Skeletal muscle tissue (tissue), 4 donors: ENCODE results near the gene YBX3. TPM values are rescaled to one million over a fixed set of nuclear protein-coding genes. Genes with fewer than 3 reads are reported as not detected.

Experiments used
- H3K27ac ChIP-seq: one replicate; pipeline ENCODE4 v1.7.0; 2013; ENCODE audit warnings: mild to moderate bottlenecking, low read depth, low read length, inconsistent platforms
- H3K27me3 ChIP-seq, 3 donors: one replicate each; pipeline ENCODE4 v1.7.0; 2013; ENCODE audit warnings: low read length in 3 of 3; ENCODE audit not compliant: control insufficient read depth in 3 of 3, insufficient read depth in 3 of 3
- H3K36me3 ChIP-seq, 3 donors: one replicate each; pipeline ENCODE4 v1.7.0; 2013; ENCODE audit warnings: low read length in 3 of 3; ENCODE audit not compliant: control insufficient read depth in 3 of 3, insufficient read depth in 3 of 3
- H3K4me1 ChIP-seq, 3 donors: one replicate each; pipeline ENCODE4 v1.7.0; 2013; ENCODE audit warnings: low read length in 3 of 3, mild to moderate bottlenecking in 3 of 3; ENCODE audit not compliant: control insufficient read depth in 3 of 3, insufficient read depth in 3 of 3
- H3K4me3 ChIP-seq, 3 donors: one replicate each; pipeline ENCODE4 v1.7.0; 2013; ENCODE audit warnings: low read length in 3 of 3
- H3K9ac ChIP-seq, 3 donors: one replicate each; pipeline ENCODE4 v1.7.0; 2013; ENCODE audit warnings: low read length in 3 of 3, mild to moderate bottlenecking in 3 of 3, moderate library complexity in 2 of 3, low read depth in 1 of 3
- H3K9me3 ChIP-seq, 3 donors: one replicate each; pipeline ENCODE4 v1.7.0; 2013; ENCODE audit warnings: low read length in 3 of 3; ENCODE audit not compliant: control insufficient read depth in 3 of 3
- total RNA-seq: library from RNA; depleted of rRNA; stranded (reverse); fragments of >200 nt; gene quantifications from one replicate; pipeline ENCODE4 v1.2.3, GENCODE V29; 2014
- donor health status: Osteomylitis.

Gene YBX3
- total RNA-seq, 1 donor from 2014 or later, result 172 TPM

DNA sequence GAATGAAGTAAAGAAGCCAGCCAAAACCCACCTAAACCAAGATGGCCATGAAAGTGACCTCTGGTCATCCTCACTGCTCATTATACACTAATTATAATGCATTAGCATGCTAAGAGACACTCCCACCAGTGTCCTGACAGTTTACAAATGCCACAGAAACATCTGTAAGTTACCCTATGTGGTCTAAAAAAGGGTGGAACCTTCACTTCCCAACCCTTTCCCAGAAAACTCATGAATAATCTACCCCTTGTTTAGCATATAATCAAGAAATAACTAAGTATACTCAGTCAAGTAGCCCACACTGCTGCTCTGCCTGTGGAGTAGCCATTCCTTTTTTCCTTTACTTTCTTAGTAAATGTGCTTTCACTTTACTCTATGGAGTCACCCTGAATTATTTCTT lies 69.1 kb downstream of the YBX3 start:
- Histone ChIP-seq H3K27ac (no peak overlapping the region), H3K9ac (no peak overlapping the region), H3K4me3 (no peak overlapping the region), H3K36me3 (no peaks in the 10 kb centered on the region), H3K4me1 (no peaks in the 10 kb centered on the region), H3K9me3 (no peaks in the 10 kb centered on the region), H3K27me3 (no peaks in the 10 kb centered on the region)

- no peak overlapping the region for H3K27ac ChIP-seq
Measured at GRCh38 chr12:10652192-10652591, 70.9 kb downstream of the YBX3 start.

More at GRCh38 chr12:10652192-10652591, 70.9 kb downstream of the YBX3 start:
- Histone ChIP-seq H3K36me3 (no peaks in the 10 kb centered on the region), H3K4me3 (no peak overlapping the region), H3K9ac (no peak overlapping the region), H3K9me3 (no peaks in the 10 kb centered on the region), H3K4me1 (no peaks in the 10 kb centered on the region), H3K27me3 (no peaks in the 10 kb centered on the region)

Other genes with a start within 250 kb of the YBX3 start
- gene EIF2S3B, start 217.4 kb downstream of the YBX3 start, total RNA-seq, result 1.0 TPM
- 13.0 TPM for gene MAGOHB, start 109.7 kb downstream of the YBX3 start, total RNA-seq
- gene STYK1, start 49.3 kb downstream of the YBX3 start, total RNA-seq, result not detected
- gene TAS2R7, start 79.3 kb upstream of the YBX3 start, total RNA-seq, result not detected
- gene TAS2R8, start 84.0 kb upstream of the YBX3 start, total RNA-seq, result not detected
- gene TAS2R9, start 86.8 kb upstream of the YBX3 start, total RNA-seq, result 0.52 TPM
- gene TAS2R10, start 103.0 kb upstream of the YBX3 start, total RNA-seq, result 2.1 TPM
- gene PRR4, start 126.2 kb upstream of the YBX3 start, total RNA-seq, result 2.6 TPM
- gene PRH1, start 160.9 kb upstream of the YBX3 start, total RNA-seq, result 31.8 TPM
- gene TAS2R13, start 186.2 kb upstream of the YBX3 start, total RNA-seq, result 4.2 TPM
- not detected for gene PRH2, start 205.9 kb upstream of the YBX3 start, total RNA-seq
- gene TAS2R14, start 215.9 kb upstream of the YBX3 start, total RNA-seq, result 6.8 TPM